ENCODE results near the gene ZMYND10. TPM values are rescaled to one million over a fixed set of nuclear protein-coding genes. Genes with fewer than 3 reads are reported as not detected.

ZMYND10 gene
- total RNA-seq, 1 donor from 2014 or later = 0.39 TPM

DNA sequence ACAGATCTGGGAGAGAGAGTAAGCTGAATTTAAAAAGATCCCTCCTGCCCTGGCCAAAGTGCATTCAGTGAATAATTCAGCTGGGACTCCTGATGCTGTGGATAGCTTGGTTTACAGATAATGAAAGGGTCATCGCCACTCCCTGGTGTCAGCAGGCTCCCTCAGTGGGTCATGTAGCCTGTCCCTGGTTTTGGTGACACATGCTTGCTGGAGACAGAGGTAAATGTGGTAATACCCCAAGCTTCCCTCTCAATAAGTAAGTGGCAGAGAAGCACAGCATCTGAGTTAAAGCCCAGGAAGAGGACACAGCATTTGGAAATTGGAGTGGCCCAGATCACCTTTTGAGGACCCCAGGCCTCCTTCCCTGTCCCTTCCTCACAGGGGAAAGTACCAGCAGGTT lies 11.9 kb upstream of the ZMYND10 start:
- FAIRE-seq = no peak
- no peak overlapping the region for H3K27ac Mint-ChIP-seq (ENCODE audit: unreplicated experiment)
- peaks cover 62% of the 10 kb centered on the region for H4K20me1 ChIP-seq (ENCODE audit: insufficient read depth, low read length)

GRCh38 chr3:50356553-50356952 lies 11.0 kb upstream of the ZMYND10 start:
- DNase-seq (ENCODE audit: low read depth) (no peak), FAIRE-seq (no peak)
- H3K4me2 ChIP-seq (ENCODE audit: low read length) = peak overlapping the region; percentile 98
- H3K9me3 ChIP-seq (ENCODE audit: insufficient read depth, low read depth, low read length) = no peaks in the 10 kb centered on the region
- H3K27me3 Mint-ChIP-seq (ENCODE audit: low read depth, unreplicated experiment) = no peaks in the 10 kb centered on the region
- peaks cover 8% of the 10 kb centered on the region for H3K36me3 ChIP-seq (ENCODE audit: insufficient read depth, low read length)
- peaks cover 68% of the 10 kb centered on the region for H4K20me1 ChIP-seq (ENCODE audit: insufficient read depth, low read length)
- peaks cover 38% of the 10 kb centered on the region for H3K4me1 ChIP-seq (ENCODE audit: insufficient read depth, low read length)
- peak overlapping the region; percentile 90 for H3K4me3 Mint-ChIP-seq (ENCODE audit: unreplicated experiment)
- peaks cover 71% of the 10 kb centered on the region for H3K79me2 ChIP-seq (ENCODE audit: insufficient read depth, low read length)
- no peak for TF ChIP-seq EZH2 (IDR thresholded peaks at IDR 0.05; ENCODE audit: insufficient read depth, low read length)
- TF ChIP-seq CTCF (IDR thresholded peaks at IDR 0.05; ENCODE audit: insufficient read depth, low read depth, low read length) = no peak
- no peaks in the 10 kb centered on the region for H3K27me3 ChIP-seq (ENCODE audit: insufficient read depth, low read length)
- no peaks in the 10 kb centered on the region for H3K9me3 Mint-ChIP-seq (ENCODE audit: unreplicated experiment)
- H3K9ac ChIP-seq (ENCODE audit: low read length) = peak overlapping the region; percentile 94
- H3K27ac Mint-ChIP-seq (ENCODE audit: unreplicated experiment) = no peak overlapping the region
- H3K4me3 ChIP-seq (ENCODE audit: insufficient read depth, low read depth, low read length) = peak overlapping the region; percentile 73
- H3K4me1 Mint-ChIP-seq (ENCODE audit: low read depth, unreplicated experiment) = peaks cover 23% of the 10 kb centered on the region
- peaks cover 13% of the 10 kb centered on the region for H3K36me3 Mint-ChIP-seq (ENCODE audit: low read depth, unreplicated experiment)
- no peak overlapping the region for H3K27ac ChIP-seq (ENCODE audit: low read depth, low read length)
- H2AFZ ChIP-seq (ENCODE audit: low read depth, low read length) = no peak overlapping the region

More for the DNA sequence above, 11.9 kb upstream of the ZMYND10 start:
- Mint-ChIP-seq H3K4me3 (ENCODE audit: unreplicated experiment) (peak overlapping the region; percentile 90), H3K4me1 (ENCODE audit: low read depth, unreplicated experiment) (peaks cover 22% of the 10 kb centered on the region), H3K27me3 (ENCODE audit: low read depth, unreplicated experiment) (no peaks in the 10 kb centered on the region), H3K9me3 (ENCODE audit: unreplicated experiment) (no peaks in the 10 kb centered on the region), H3K36me3 (ENCODE audit: low read depth, unreplicated experiment) (peaks cover 13% of the 10 kb centered on the region)
- Histone ChIP-seq H3K79me2 (ENCODE audit: insufficient read depth, low read length) (peaks cover 65% of the 10 kb centered on the region), H3K4me2 (ENCODE audit: low read length) (peak overlapping the region; percentile 98), H3K4me3 (ENCODE audit: insufficient read depth, low read depth, low read length) (peak overlapping the region; percentile 73), H3K9ac (ENCODE audit: low read length) (peak overlapping the region; percentile 94), H3K27me3 (ENCODE audit: insufficient read depth, low read length) (no peaks in the 10 kb centered on the region), H3K4me1 (ENCODE audit: insufficient read depth, low read length) (peaks cover 35% of the 10 kb centered on the region), H3K36me3 (ENCODE audit: insufficient read depth, low read length) (peaks cover 8% of the 10 kb centered on the region), H3K27ac (ENCODE audit: low read depth, low read length) (no peak overlapping the region), H2AFZ (ENCODE audit: low read depth, low read length) (no peak overlapping the region), H3K9me3 (ENCODE audit: insufficient read depth, low read depth, low read length) (no peaks in the 10 kb centered on the region)
- TF ChIP-seq EZH2 (IDR thresholded peaks at IDR 0.05; ENCODE audit: insufficient read depth, low read length) (no peak), CTCF (IDR thresholded peaks at IDR 0.05; ENCODE audit: insufficient read depth, low read depth, low read length) (no peak)
- DNase-seq (ENCODE audit: low read depth) = no peak

DNA sequence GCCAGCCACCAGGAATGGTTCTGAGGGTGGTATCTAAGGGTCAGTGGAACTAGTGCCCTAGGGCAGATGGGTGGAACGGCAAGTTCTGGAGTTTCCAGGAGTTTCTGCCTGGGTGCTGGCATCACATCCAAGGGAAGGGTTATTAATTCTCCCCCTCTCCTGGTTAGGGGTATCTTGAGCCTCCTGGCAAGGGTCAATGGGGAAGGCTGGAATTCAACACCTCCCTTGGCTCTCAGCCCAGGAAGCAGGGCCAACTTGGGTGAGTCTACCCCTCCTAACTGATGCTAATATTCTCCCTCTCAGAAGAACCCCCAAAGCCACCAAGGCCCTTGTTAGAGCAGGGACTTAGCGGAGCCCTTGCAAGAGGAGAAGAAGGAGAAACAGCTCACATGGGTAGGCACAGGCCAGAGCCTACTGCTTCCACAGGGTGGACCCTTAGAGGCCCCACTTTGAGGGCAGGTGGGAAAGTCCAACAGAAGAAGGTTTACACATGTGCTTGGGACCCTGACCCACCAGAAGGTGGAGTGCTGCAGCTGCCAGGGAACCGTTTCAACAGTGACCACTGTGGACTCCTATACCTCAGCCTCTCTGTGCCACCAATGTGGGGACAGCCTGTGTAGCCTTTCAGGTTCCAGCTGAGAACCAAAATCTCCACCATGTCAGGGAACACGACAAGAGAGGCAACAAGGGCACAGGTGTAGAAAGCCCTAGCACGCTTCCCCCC lies 10.5 kb upstream of the ZMYND10 start:
- Mint-ChIP-seq H3K4me1 (ENCODE audit: low read depth, unreplicated experiment) (peaks cover 25% of the 10 kb centered on the region), H3K27me3 (ENCODE audit: low read depth, unreplicated experiment) (no peaks in the 10 kb centered on the region), H3K36me3 (ENCODE audit: low read depth, unreplicated experiment) (peaks cover 13% of the 10 kb centered on the region), H3K27ac (ENCODE audit: unreplicated experiment) (no peak overlapping the region), H3K9me3 (ENCODE audit: unreplicated experiment) (no peaks in the 10 kb centered on the region), H3K4me3 (ENCODE audit: unreplicated experiment) (peak overlapping the region; percentile 90)
- H3K27me3 ChIP-seq (ENCODE audit: insufficient read depth, low read length) = no peaks in the 10 kb centered on the region
- H2AFZ ChIP-seq (ENCODE audit: low read depth, low read length) = no peak overlapping the region
- H3K36me3 ChIP-seq (ENCODE audit: insufficient read depth, low read length) = peaks cover 8% of the 10 kb centered on the region
- FAIRE-seq (no peak), DNase-seq (ENCODE audit: low read depth) (no peak)
- H3K9me3 ChIP-seq (ENCODE audit: insufficient read depth, low read depth, low read length) = no peaks in the 10 kb centered on the region
- H3K9ac ChIP-seq (ENCODE audit: low read length) = peak overlapping the region; percentile 1
- H4K20me1 ChIP-seq (ENCODE audit: insufficient read depth, low read length) = peaks cover 72% of the 10 kb centered on the region
- peak overlapping the region; percentile 73 for H3K4me3 ChIP-seq (ENCODE audit: insufficient read depth, low read depth, low read length)
- H3K79me2 ChIP-seq (ENCODE audit: insufficient read depth, low read length) = peaks cover 76% of the 10 kb centered on the region
- peak overlapping the region; percentile 98 for H3K4me2 ChIP-seq (ENCODE audit: low read length)
- peaks cover 44% of the 10 kb centered on the region for H3K4me1 ChIP-seq (ENCODE audit: insufficient read depth, low read length)
- TF ChIP-seq EZH2 (IDR thresholded peaks at IDR 0.05; ENCODE audit: insufficient read depth, low read length) (no peak), CTCF (IDR thresholded peaks at IDR 0.05; ENCODE audit: insufficient read depth, low read depth, low read length) (no peak)
- no peak overlapping the region for H3K27ac ChIP-seq (ENCODE audit: low read depth, low read length)

Data from astrocyte (in vitro differentiated cells and primary cell).